NCI-H1105 (cell line): ENCODE results near the gene NLRP1.

Experiments
- DNase-seq: peaks from one replicate; lab custom pipeline; 2025; lab: John Stamatoyannopoulos, UW

The NLRP1 gene

GRCh38 chr17:5516060-5516792, 68.1 kb downstream of the NLRP1 start:
- DNase-seq = no peak

DNA sequence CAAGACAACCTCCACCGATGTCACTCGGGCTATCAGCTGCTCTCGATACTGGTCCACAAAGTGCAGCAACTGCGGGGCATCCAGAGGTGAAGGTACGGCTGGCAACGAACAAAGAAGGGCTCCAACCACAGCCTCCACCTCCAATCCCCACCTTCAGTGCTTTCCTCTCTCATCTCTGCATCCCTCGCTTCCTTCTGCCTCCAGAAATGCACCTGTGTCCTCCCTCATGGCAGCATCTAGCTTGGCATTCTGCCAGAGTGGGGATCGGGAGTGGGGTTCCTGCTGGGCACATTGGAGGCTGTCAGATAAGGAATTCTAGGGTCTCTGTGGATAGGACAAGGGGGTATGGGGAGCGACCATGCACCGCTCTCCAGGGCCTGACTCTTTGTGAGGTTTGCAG, 69.3 kb downstream of the NLRP1 start:
- no peak for DNase-seq

DNA sequence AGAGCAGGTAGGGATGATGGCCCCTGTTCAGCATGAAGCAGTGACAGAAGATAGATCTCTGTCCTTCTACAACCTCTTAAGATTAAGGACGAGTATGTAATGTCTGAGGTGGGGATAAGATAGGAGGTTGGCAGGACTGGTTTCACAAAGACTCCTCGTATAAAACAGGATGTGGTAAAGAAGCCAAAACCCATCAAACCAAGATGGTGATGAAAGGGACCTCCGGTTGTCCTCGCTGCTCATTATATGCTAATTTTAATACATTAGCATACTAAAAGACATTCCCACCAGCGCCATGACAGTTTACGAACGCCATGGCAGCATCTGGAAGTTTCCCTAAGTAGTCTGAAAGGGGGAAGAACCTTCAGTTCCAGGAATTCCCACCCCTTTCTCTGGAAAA, 70.7 kb downstream of the NLRP1 start:
- DNase-seq = no peak

- no peak for DNase-seq
These were observed 72.7 kb downstream of the NLRP1 start for GRCh38 chr17:5511401-5512225.

GRCh38 chr17:5510771-5511170, 73.5 kb downstream of the NLRP1 start:
- no peak for DNase-seq

GRCh38 chr17:5509482-5509881, 74.8 kb downstream of the NLRP1 start:
- DNase-seq = no peak

GRCh38 chr17:5508810-5509209, 75.5 kb downstream of the NLRP1 start:
- peak; percentile 66 for DNase-seq

DNA sequence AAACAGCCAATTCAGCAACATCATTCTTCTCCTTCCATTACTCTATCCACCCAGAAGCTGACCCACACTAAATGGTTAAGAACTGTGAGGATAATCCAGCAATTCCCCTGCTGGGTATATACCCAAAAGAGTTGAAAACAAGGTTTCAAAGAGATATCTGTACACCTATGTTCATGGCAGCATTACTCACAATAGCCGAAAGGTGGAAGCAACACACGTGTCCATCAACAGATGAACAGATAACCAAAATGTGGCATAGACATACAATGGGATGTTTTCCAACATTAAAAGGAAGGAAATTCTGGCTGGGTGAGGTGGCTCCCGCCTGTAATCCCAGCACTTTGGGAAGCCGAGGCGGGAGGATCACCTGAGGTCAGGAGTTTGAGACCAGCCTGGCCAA, 78.0 kb downstream of the NLRP1 start:
- DNase-seq = no peak

GRCh38 chr17:5502552-5502951, 81.8 kb downstream of the NLRP1 start:
- no peak for DNase-seq

DNA sequence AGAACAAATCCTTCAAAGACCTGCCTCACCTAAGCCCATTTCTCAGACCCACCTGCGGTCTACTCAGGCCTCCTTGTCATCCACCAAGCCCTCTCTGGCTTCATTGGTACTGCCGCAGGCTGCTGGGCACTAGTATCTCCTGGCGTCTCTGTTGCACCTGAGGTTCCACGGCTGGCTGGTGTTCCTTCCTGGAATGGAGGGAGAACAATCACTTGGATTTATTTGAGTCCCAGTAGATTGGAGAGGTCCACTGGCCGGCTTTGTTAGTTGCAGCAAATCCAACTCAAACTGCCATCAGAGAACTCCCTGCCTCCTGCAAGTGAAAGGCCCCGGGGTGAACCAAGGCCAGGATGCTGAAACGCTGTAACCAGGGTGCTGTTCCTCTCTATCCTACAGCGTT, 82.6 kb downstream of the NLRP1 start:
- no peak for DNase-seq

GRCh38 chr17:5500589-5501391, 83.5 kb downstream of the NLRP1 start:
- peak; percentile 97 for DNase-seq

- no peak for DNase-seq
These were observed 84.1 kb downstream of the NLRP1 start for GRCh38 chr17:5500247-5500588.

- peak; percentile 29 for DNase-seq
These were observed 84.7 kb downstream of the NLRP1 start for GRCh38 chr17:5499476-5500231.

GRCh38 chr17:5492970-5493369, 91.3 kb downstream of the NLRP1 start:
- DNase-seq = no peak

DNA sequence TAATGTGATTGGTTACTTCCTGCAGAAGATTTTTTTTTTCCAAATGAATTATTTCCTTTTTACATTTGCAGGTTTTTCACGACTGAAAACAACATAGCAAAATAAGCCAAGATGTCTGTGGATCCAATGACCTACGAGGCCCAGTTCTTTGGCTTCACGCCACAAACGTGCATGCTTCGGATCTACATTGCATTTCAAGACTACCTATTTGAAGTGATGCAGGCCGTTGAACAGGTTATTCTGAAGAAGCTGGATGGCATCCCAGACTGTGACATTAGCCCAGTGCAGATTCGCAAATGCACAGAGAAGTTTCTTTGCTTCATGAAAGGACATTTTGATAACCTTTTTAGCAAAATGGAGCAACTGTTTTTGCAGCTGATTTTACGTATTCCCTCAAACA, 95.6 kb downstream of the NLRP1 start:
- no peak for DNase-seq

DNA sequence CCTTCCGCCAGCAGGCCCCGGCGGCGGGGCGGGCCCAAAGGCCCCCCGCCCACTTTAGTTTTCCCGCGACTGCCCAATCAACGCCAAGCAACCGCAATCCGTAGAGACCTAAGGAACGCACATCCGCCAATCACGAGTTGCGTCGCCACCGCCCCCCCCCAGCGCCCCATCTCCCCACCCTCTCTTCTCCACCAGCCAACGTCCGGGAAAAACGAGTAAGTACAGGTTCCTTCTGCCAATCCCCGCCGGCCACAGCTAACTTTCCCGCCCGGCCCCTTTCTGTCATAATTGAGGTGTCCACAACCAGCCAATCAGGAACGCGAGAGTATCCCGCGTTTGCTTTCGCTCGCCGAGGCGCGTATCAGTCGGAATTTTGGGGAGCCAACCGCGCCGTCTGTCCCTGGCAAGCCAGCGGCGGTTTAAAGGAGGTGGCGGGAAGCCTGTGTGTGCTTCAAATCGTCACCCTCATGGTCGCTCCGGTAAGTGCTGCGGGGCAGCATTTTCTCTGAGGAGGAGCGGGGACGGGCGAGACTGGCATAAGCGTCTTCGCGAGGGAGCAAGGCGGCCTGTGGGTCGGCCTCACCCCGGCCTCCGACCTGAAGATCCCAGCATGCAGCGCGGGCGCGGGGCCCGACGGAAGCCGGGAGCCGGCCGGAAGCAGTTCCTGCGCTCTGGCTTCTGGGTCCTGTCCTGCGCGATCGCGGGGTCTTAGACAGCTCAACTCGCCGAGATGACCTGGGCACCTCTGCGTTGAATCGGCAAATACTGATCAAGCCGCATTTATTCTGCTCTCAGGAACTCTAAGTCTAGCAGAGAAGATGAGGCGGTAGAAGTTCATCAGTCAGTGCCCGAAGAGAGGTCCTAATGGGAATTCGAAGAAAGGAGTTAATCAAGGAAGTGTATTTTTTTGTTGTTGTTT, 97.8 kb downstream of the NLRP1 start, which contains the start of gene MIS12:
TSS of gene MIS12 (plus strand) at position 361 of the 919 bp plus-strand sequence. CDS start 2,297 bp downstream, outside the sequence.
- DNase-seq = peak; percentile 99

GRCh38 chr17:5485270-5486205, 98.8 kb downstream of the NLRP1 start, which contains the start of gene DERL2:
Gene DERL2 (minus strand): TSS chr17:5486178. CDS start chr17:5486161, 17 bp downstream.
- no peak for DNase-seq

DNA sequence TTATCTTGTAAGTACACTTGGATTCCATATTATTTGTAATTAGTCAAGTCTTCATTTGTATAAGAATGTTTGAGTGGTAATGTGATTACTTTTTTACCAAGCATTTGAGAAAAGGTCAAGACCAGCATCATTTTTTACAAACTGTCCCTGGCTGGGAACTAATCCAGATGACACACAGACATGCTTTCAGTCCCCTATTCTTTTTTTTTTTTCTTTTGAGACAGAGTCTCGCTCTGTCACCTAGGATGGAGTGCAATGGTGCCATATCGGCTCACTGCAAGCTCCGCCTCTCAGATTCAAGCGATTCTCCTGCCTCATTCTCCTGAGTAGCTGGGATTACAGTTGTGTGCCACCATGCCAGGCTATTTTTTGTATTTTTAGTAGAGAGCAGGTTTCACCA, 102.9 kb downstream of the NLRP1 start:
- DNase-seq = no peak

- no peak for DNase-seq
These were observed 103.3 kb downstream of the NLRP1 start for GRCh38 chr17:5480962-5481361.
